ENCODE results near the gene SHISAL1. TPM values are rescaled to one million over a fixed set of nuclear protein-coding genes. Genes with fewer than 3 reads are reported as not detected.

Gene SHISAL1
- total and polyA plus RNA-seq, 4 donors = 0.12 to 0.74 (median 0.34) TPM

- no peak for DNase-seq
- peaks cover 0 to 3% (median 1%) of the 10 kb centered on the region in 4 donors for H3K9me3 ChIP-seq (ENCODE audit: control insufficient read depth in 4 of 4, insufficient read depth in 3 of 4, low read length in 3 of 4)
- H3K27me3 ChIP-seq (ENCODE audit: control insufficient read depth in 3 of 3, insufficient read depth in 3 of 3, low read length in 2 of 3) = peaks cover 0 to 6% (median 2%) of the 10 kb centered on the region in 3 donors
- H3K27ac ChIP-seq (ENCODE audit: low read depth in 1 of 2, low read length in 1 of 2) = no peak overlapping the region
- H3K9ac ChIP-seq (ENCODE audit: insufficient read depth in 1 of 2, low read length in 2 of 2) = no peak overlapping the region
- TF ChIP-seq CTCF (IDR thresholded peaks at IDR 0.05; ENCODE audit: control extremely low read depth, extremely low read depth) = no peak
- ATAC-seq (ENCODE audit: insufficient read depth, low FRiP score) = no peak
- WGBS, 2 donors = 67 to 85% methylated on average over 13 of the region's 13 CpGs
- no peaks in the 10 kb centered on the region for H3K36me3 ChIP-seq (ENCODE audit: control insufficient read depth in 4 of 4, insufficient read depth in 4 of 4, low read length in 4 of 4)
- no peak overlapping the region for H3K4me3 ChIP-seq
- no peaks in the 10 kb centered on the region for H3K4me1 ChIP-seq (ENCODE audit: control insufficient read depth in 5 of 5, insufficient read depth in 5 of 5, low read length in 5 of 5)
These were observed 13.6 kb downstream of the SHISAL1 start for GRCh38 chr22:44299124-44299523.

GRCh38 chr22:44298406-44299091 is 14.2 kb downstream of the SHISAL1 start:
- Histone ChIP-seq H3K27me3 (ENCODE audit: control insufficient read depth in 3 of 3, insufficient read depth in 3 of 3, low read length in 2 of 3) (peaks cover 0 to 6% (median 2%) of the 10 kb centered on the region in 3 donors), H3K9me3 (ENCODE audit: control insufficient read depth in 4 of 4, insufficient read depth in 3 of 4, low read length in 3 of 4) (peaks cover 0 to 5% (median 2%) of the 10 kb centered on the region in 4 donors), H3K4me1 (ENCODE audit: control insufficient read depth in 5 of 5, insufficient read depth in 5 of 5, low read length in 5 of 5) (no peaks in the 10 kb centered on the region), H3K4me3 (no peak overlapping the region), H3K36me3 (ENCODE audit: control insufficient read depth in 4 of 4, insufficient read depth in 4 of 4, low read length in 4 of 4) (no peaks in the 10 kb centered on the region), H3K9ac (ENCODE audit: insufficient read depth in 1 of 2, low read length in 2 of 2) (no peak overlapping the region), H3K27ac (ENCODE audit: low read depth in 1 of 2, low read length in 1 of 2) (no peak overlapping the region)
- DNase-seq = no peak
- no peak for TF ChIP-seq CTCF (IDR thresholded peaks at IDR 0.05; ENCODE audit: control extremely low read depth, extremely low read depth)
- 82 to 90% methylated on average over 25 of the region's 25 CpGs for WGBS, 2 donors
- no peak for ATAC-seq (ENCODE audit: insufficient read depth, low FRiP score)

GRCh38 chr22:44297470-44298061 is 15.2 kb downstream of the SHISAL1 start:
- no peak for DNase-seq
- Histone ChIP-seq H3K36me3 (ENCODE audit: control insufficient read depth in 4 of 4, insufficient read depth in 4 of 4, low read length in 4 of 4) (no peaks in the 10 kb centered on the region), H3K4me3 (no peak overlapping the region), H3K27me3 (ENCODE audit: control insufficient read depth in 3 of 3, insufficient read depth in 3 of 3, low read length in 2 of 3) (peaks cover 0 to 6% (median 2%) of the 10 kb centered on the region in 3 donors), H3K4me1 (ENCODE audit: control insufficient read depth in 5 of 5, insufficient read depth in 5 of 5, low read length in 5 of 5) (no peaks in the 10 kb centered on the region), H3K9me3 (ENCODE audit: control insufficient read depth in 4 of 4, insufficient read depth in 3 of 4, low read length in 3 of 4) (peaks cover 0 to 5% (median 2%) of the 10 kb centered on the region in 4 donors), H3K9ac (ENCODE audit: insufficient read depth in 1 of 2, low read length in 2 of 2) (no peak overlapping the region), H3K27ac (ENCODE audit: low read depth in 1 of 2, low read length in 1 of 2) (no peak overlapping the region)
- no peak for TF ChIP-seq CTCF (IDR thresholded peaks at IDR 0.05; ENCODE audit: control extremely low read depth, extremely low read depth)
- ATAC-seq (ENCODE audit: insufficient read depth, low FRiP score) = no peak
- 79 to 83% methylated on average over 14 of the region's 14 CpGs for WGBS, 2 donors
